Memory B cell (primary cell): Measurements from ENCODE around the gene COQ10A.

Experiments used
- ATAC-seq: fragments of 150-1000 bp; cut with Tn5 transposase; 2 replicates; pipeline ENCODE4 v1.10.0; 2021; ENCODE audit warnings: low read depth, mild to moderate bottlenecking, moderate library complexity
- DNase-seq, 2 donors: peaks; one replicate each; pipeline ENCODE4 v3.0.0; 2022; ENCODE audit warnings: low spot score in 2 of 2
- H3K27ac Mint-ChIP-seq: one replicate; pipeline ENCODE4 v1.8.0; 2022; ENCODE audit warnings: mild to moderate bottlenecking, moderate library complexity, mixed read lengths
- H3K27me3 Mint-ChIP-seq: one replicate; pipeline ENCODE4 v1.8.0; 2022; ENCODE audit warnings: mixed read lengths
- H3K36me3 Mint-ChIP-seq: one replicate; pipeline ENCODE4 v1.8.0; 2022; ENCODE audit warnings: mild to moderate bottlenecking, mixed read lengths
- H3K4me1 Mint-ChIP-seq: one replicate; pipeline ENCODE4 v1.8.0; 2022; ENCODE audit warnings: mixed read lengths
- H3K4me3 Mint-ChIP-seq: one replicate; pipeline ENCODE4 v1.8.0; 2022; ENCODE audit warnings: mild to moderate bottlenecking, moderate library complexity, mixed read lengths
- H3K9me3 Mint-ChIP-seq: one replicate; pipeline ENCODE4 v1.8.0; 2022; ENCODE audit warnings: mixed read lengths

Gene COQ10A

DNA sequence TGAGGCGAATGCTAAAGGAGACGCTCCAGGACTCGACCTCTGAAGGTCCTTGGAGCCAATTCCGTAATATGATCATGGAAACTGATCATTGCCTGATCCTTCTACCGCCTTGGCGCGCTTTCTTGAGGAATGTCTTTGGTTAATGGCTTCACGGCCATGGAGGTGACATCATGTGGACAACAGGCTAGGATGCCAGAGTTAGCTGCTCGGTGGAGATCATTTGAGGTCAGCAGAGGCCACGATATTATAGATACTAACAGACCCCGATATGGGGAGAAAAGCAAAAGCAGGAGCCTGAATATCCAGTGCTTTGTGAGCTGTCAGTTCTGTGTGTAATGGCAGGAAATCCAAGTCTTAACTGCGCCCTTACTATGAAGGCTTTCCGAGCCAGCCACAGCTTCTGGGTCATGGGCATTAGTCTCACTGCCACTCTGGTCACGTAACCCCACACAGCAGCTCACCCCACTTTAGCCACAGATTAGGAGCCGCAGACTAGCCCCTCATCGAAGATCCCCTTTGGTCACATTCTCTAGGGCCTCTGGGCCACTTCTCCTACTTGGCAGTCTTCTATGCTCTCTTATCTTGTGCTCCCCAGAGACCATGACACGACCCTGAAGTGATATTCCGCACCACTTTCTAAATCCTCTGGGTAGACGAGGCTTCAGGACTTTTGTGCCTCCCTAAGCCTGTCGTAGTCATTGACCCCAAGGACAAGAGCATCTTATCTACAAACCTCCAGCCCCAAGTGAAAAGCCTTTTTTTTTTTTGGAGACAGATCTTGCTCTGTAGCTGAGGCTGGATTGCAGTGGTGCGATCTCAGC, 34.1 kb downstream of the COQ10A start:
- ATAC-seq (no peak), DNase-seq (no peak)
- H3K27me3 Mint-ChIP-seq, result no peaks in the 10 kb centered on the region
- H3K4me1 Mint-ChIP-seq, result peaks cover 37% of the 10 kb centered on the region
- H3K36me3 Mint-ChIP-seq, result no peaks in the 10 kb centered on the region
- no peaks in the 10 kb centered on the region for H3K9me3 Mint-ChIP-seq
- peak overlapping the region; percentile 93 for H3K27ac Mint-ChIP-seq
- H3K4me3 Mint-ChIP-seq, result peak overlapping the region; percentile 95

DNA sequence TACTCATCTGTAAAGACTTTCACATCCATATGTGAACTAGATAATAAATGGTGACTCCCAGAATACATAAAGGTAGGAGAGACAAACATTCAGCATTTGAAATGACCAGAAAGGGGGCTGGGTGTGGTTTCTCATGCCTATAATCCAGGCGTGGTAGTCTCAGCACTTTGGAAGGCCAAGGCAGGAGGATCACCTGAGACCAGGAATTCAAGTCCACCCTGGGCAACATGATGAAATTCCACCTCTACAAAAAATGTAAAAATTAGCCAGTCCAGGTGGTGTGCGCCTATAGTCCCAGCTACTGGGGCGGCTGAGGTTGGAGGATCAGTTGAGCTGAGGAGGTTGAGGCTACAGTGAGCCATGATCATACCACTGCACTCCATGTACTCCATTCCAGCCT, 37.5 kb downstream of the COQ10A start:
- no peaks in the 10 kb centered on the region for H3K27me3 Mint-ChIP-seq
- H3K36me3 Mint-ChIP-seq, result no peaks in the 10 kb centered on the region
- no peaks in the 10 kb centered on the region for H3K9me3 Mint-ChIP-seq

DNA sequence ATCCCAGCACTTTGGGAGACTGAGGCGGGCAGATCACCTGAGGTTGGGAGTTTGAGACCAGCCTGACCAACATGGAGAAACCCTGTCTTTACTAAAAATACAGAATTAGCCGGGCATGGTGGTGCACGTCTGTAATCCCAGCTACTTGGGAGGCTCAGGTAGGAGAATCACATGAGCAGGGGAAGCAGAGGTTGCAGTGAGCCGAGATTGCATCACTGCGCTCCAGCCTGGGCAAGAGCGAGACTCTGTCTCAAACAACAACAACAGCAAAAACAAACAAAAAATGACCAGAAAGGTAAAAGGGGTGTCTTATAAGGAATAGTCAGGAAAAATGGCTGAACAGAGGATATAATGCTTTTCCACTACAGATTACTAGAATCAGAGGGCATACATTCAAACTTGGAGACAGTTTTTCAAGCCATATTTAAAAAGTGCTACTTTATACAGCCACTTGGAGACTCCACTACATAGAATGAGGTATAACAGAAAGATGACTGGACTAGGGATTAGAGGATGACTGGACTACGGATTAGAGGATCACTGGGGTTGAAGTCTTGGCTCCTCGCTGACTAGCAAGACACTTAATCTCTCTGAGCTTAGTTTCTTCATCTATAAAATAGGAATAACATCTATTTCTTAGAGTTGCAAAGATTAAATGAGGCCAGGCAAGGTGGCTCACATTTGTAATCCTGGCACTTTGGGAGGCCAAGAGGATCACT, 38.3 kb downstream of the COQ10A start:
- ATAC-seq (no peak), DNase-seq (no peak)
- Mint-ChIP-seq H3K4me3 (no peak overlapping the region), H3K9me3 (no peaks in the 10 kb centered on the region), H3K4me1 (peaks cover 15% of the 10 kb centered on the region), H3K27ac (no peak overlapping the region), H3K36me3 (peaks cover 3% of the 10 kb centered on the region), H3K27me3 (no peaks in the 10 kb centered on the region)

More for the DNA sequence above, 37.5 kb downstream of the COQ10A start:
- Mint-ChIP-seq H3K4me3 (no peak overlapping the region), H3K27ac (no peak overlapping the region), H3K4me1 (peaks cover 16% of the 10 kb centered on the region)
- no peak for ATAC-seq
- no peak for DNase-seq

DNA sequence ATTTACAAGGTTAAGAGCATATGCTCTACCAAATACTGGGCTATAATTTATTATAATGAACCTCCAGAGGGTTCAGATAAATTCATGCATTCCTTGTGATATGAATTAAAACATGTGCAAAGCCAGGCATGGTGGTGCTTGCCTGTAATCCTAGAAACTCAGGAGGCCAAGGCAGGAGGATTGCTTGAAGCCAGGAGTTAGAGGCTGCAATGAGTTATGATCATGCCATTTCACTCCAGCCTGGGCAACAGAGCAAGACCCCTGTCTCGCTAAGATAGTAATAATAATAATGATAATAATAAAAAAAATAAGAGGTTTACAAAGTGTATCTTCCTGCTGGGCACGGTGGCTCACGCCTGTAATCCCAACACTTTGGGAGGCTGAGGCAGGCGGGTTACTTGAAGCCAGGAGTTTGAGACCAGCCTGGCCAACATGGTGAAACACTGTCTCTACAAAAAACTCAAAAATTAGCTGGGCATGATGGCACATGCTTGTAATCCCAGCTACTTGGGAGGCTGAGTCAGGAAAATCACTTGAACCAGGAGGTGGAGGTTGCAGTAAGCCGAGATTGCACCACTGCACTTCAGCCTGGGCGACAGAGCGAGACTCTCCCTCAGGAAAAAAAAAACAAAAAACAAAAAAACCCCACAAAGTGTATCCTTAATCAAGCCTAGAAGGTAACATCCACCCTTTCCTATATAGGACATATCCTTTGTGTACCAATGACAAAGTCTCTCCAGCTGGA, 40.7 kb downstream of the COQ10A start:
- peaks cover 2% of the 10 kb centered on the region for H3K4me1 Mint-ChIP-seq
- H3K9me3 Mint-ChIP-seq, result no peaks in the 10 kb centered on the region
- DNase-seq, result no peak
- H3K27me3 Mint-ChIP-seq, result no peaks in the 10 kb centered on the region
- no peak overlapping the region for H3K4me3 Mint-ChIP-seq
- peaks cover 5% of the 10 kb centered on the region for H3K36me3 Mint-ChIP-seq
- ATAC-seq, result no peak
- no peak overlapping the region for H3K27ac Mint-ChIP-seq

DNA sequence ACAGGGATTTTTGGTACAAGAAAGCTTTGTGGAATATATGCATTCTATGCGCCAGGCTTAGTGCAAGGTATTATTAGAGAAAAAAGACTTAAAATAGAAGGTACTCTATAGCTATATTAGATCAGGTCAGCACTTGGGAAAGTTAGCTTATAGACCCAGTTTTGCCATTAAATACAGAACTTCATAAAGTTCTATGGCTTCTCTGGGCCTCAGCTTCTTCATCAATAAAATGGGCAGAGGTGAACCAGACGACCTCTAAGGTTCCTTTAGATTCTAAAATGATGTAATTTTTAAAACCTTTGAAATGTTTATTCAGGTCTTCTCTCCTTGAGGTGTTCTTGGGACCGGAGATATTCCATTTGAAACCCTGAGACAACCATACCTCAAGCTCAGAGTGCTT, 42.0 kb downstream of the COQ10A start:
- DNase-seq (no peak), ATAC-seq (no peak)
- H3K36me3 Mint-ChIP-seq, result peaks cover 5% of the 10 kb centered on the region
- H3K27ac Mint-ChIP-seq, result no peak overlapping the region
- H3K4me3 Mint-ChIP-seq, result no peak overlapping the region
- H3K27me3 Mint-ChIP-seq, result no peaks in the 10 kb centered on the region
- H3K9me3 Mint-ChIP-seq, result no peaks in the 10 kb centered on the region
- peaks cover 2% of the 10 kb centered on the region for H3K4me1 Mint-ChIP-seq

DNA sequence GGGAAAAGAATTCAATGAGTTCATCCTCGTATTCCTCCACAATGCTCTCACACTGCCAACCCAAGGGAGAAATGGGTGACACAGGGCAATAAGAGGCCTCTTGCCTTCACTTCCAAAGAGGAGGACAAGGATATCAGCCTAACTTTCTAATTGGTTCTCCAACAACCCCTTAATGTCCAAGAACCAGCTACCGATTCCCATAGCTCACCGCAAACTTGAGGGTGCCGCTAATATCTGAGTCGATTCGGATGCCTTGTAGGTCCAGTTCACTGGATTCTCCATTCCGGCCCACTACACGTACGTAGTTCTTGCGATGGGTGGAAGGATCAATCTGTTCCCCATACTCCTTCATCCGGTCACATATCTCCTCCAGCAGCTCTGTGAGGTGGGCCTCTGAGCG, 44.3 kb downstream of the COQ10A start:
- ATAC-seq (no peak), DNase-seq (no peak)
- Mint-ChIP-seq H3K27ac (no peak overlapping the region), H3K4me3 (no peak overlapping the region), H3K36me3 (peaks cover 6% of the 10 kb centered on the region), H3K27me3 (no peaks in the 10 kb centered on the region), H3K4me1 (peaks cover 6% of the 10 kb centered on the region), H3K9me3 (no peaks in the 10 kb centered on the region)

DNA sequence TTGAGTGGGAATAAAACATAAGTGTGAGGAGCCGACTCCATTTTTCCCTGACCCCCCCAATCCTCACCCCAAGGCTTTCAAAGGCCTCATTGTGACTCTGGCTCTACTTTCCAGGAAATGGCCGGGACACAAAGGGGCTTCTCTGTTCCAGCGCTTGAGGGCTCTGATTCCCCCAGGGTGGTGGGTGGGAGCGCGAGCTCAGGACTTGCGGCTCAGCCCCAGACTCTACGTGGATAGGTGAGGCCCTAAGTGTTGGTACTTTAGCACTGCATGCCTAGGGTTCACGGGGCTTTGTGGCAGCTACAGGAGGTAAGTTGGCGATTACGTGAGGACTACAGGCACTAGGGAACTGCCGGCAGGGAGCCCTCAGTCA, 48.5 kb downstream of the COQ10A start:
- Mint-ChIP-seq H3K27ac (peak overlapping the region; percentile 97), H3K4me3 (peak overlapping the region; percentile 98), H3K4me1 (peaks cover 5% of the 10 kb centered on the region), H3K27me3 (no peaks in the 10 kb centered on the region), H3K36me3 (peaks cover 10% of the 10 kb centered on the region), H3K9me3 (no peaks in the 10 kb centered on the region)
- DNase-seq (peak in 1 of 2 donors; percentile 19), ATAC-seq (no peak)

DNA sequence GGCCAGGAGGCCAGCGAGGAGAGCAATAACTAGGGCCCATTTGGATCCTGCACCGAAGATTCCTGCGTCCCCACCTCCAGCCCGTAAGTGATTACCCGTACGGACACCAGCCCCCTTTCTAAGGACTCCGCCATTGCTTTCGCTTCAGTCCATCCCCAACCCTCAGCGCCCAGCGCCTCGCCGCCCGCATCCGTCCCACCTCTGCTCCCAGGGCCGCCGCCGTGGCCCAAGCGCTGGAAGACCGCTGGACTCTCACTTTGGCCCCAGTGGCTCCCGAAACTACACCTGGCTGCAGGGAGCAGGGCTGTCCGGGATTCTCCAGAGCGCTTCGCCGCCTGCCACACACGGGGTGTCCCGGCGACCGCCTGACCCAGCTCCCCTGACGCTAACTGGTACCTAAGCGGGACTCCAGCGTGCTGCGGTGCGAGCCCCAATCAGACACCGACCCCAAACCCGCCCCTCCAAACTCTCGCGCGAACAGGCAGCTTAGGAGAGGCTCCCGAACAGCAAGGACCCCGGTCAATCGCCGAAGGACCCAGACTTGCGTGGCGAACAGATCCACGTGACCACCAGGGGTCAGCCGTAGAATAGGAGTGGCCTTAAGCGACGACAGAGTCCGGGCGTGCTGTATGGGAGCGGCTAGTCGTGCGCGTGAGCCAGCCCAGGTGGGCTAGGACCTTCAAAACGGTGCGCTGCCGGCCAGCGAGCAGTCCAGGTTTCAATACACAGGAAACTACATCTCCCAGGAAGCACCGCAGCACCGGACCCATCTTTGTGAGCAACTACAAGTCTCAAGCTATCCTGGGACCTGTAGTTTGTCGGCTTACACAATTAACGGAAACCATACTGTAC, 49.1 kb downstream of the COQ10A start, which contains the start of gene CNPY2:
TSS of gene CNPY2 (minus strand) at position 367 of the 852 bp plus-strand sequence. CDS start 771 bp downstream, outside the sequence.
- peak within 1 kb of the TSS; percentile 98 for H3K4me3 Mint-ChIP-seq
- peaks cover 5% of the 10 kb centered on the region for H3K4me1 Mint-ChIP-seq
- peak within 1 kb of the TSS; percentile 97 for H3K27ac Mint-ChIP-seq
- H3K36me3 Mint-ChIP-seq, result peaks cover 10% of the 10 kb centered on the region
- no peaks in the 10 kb centered on the region for H3K27me3 Mint-ChIP-seq
- ATAC-seq (peak; percentile 88), DNase-seq (peak; percentile 89 to 93)
- H3K9me3 Mint-ChIP-seq, result no peaks in the 10 kb centered on the region

DNA sequence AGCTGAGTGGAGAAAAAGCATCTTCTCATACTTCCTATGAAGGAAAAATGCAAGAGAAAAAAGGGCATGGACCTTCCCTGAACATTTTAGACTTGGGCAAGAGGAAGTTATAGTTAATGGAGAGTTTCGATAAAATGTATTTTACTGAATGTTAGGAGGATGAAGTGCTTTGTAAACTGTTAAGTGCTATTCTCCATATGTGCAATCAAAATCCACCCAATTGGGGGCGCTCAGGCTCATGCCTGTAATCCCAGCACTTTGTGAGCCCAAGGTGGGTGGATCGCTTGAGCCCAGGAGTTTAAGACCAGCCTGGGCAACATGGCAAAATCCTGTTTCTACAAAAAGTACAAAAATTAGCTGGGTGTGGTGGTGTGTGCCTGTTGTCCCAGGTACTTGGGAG, 50.9 kb downstream of the COQ10A start:
- Mint-ChIP-seq H3K4me1 (peaks cover 5% of the 10 kb centered on the region), H3K27ac (no peak overlapping the region), H3K9me3 (no peaks in the 10 kb centered on the region), H3K4me3 (no peak overlapping the region), H3K27me3 (no peaks in the 10 kb centered on the region), H3K36me3 (peaks cover 12% of the 10 kb centered on the region)
- ATAC-seq (no peak), DNase-seq (no peak)
